ENCODE data around the gene SWSAP1. TPM values are rescaled to one million over a fixed set of nuclear protein-coding genes. Genes with fewer than 3 reads are reported as not detected.

Gene SWSAP1
- total RNA-seq, 6 experiments from 2014 or later, result 1.4 to 2.7 (median 2.3) TPM

- DNase-seq, result no peak
- Histone ChIP-seq H3K27me3 (no peaks in the 10 kb centered on the region), H3K9me3 (no peaks in the 10 kb centered on the region), H3K4me3 (no peak overlapping the region), H3K4me1 (peaks cover 0 to 13% (median 0%) of the 10 kb centered on the region in 4 donors), H3K36me3 (no peaks in the 10 kb centered on the region), H3K27ac (no peak overlapping the region)
- TF ChIP-seq, protein P1, sequence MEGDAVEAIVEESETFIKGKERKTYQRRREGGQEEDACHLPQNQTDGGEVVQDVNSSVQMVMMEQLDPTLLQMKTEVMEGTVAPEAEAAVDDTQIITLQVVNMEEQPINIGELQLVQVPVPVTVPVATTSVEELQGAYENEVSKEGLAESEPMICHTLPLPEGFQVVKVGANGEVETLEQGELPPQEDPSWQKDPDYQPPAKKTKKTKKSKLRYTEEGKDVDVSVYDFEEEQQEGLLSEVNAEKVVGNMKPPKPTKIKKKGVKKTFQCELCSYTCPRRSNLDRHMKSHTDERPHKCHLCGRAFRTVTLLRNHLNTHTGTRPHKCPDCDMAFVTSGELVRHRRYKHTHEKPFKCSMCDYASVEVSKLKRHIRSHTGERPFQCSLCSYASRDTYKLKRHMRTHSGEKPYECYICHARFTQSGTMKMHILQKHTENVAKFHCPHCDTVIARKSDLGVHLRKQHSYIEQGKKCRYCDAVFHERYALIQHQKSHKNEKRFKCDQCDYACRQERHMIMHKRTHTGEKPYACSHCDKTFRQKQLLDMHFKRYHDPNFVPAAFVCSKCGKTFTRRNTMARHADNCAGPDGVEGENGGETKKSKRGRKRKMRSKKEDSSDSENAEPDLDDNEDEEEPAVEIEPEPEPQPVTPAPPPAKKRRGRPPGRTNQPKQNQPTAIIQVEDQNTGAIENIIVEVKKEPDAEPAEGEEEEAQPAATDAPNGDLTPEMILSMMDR (IDR thresholded peaks at IDR 0.05), result no peak
- no peak for TF ChIP-seq POLR2A (IDR thresholded peaks at IDR 0.05)
- 85% methylated on average over 11 of the region's 17 CpGs for WGBS (ENCODE audit: insufficient coverage, low coverage, low lambda C conversion rate, missing lambda C conversion rate)
- no peak for ATAC-seq
- intact Hi-C loops (cut with DNase I), result no loop called here
Observed at GRCh38 chr19:11416346-11417052, 42.0 kb downstream of the SWSAP1 start.

- H3K9me3 ChIP-seq, result no peaks in the 10 kb centered on the region
Observed at GRCh38 chr19:11418094-11418548, 43.7 kb downstream of the SWSAP1 start.

DNA sequence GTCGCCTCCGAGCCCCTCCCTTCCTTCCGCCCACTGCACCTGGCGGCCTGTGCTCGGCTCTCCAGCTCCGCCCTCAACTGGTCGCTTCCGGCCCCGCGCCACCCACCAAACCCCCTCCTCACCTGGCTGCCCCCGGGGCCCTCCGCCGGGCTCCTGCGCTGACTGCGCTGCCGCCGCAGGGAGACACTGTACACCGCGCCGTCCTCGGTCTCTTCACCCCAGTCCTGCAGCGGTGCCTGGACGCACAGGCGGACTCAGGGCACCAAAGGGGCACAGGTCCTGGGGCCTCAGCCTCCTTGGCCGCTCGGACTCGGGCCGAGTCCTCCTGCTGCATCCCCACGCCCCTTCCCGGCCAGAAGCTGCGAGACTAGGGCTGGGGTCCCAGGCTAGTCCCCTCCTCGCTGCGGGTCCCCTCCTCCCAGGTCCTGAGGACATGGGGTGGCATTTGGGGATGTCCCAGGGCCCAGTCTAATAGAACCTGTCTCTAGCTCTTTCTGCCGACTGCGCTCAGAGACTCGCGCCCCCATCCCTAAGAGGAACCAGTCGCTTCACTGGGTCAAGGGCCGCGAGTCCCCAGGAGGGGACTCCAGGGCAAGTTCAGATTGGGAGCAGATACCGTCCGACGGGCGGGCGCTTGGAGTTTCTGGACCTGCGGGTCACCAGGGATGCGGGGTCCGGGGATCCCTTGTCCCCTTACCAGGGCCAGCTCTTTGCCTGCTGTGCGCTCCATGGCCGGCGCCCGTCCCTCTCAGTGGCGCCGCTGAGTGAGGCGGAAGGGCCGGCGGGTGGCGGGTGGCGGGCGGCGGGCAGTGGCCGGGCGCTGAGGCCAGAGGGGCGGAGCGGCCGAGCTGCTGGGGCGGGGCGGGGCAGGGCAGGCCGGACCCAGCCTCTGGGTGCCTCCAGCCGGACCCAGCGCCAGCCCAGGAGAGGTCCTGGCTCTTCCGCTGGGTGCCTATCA lies 44.4 kb downstream of the SWSAP1 start, which contains the start of gene RGL3:
Gene RGL3, minus strand, starts transcription at position 766 of the 958 bp plus-strand sequence. Its CDS starts 36 bp downstream, at position 730.
- H3K4me3 ChIP-seq, result peak within 1 kb of the TSS; percentile 47 to 77 (median 71)
- WGBS (ENCODE audit: insufficient coverage, low coverage, low lambda C conversion rate, missing lambda C conversion rate), result 0% methylated on average over 21 of the region's 72 CpGs
- ATAC-seq, result peak; percentile 72 to 82 (median 80)

More at GRCh38 chr19:11418094-11418548, 43.7 kb downstream of the SWSAP1 start:
- no peak for DNase-seq
- no peaks in the 10 kb centered on the region for H3K27me3 ChIP-seq
- peaks cover 0 to 18% (median 0%) of the 10 kb centered on the region in 4 donors for H3K4me1 ChIP-seq
- H3K36me3 ChIP-seq, result no peaks in the 10 kb centered on the region
- no peak overlapping the region for H3K27ac ChIP-seq
- H3K4me3 ChIP-seq, result peak overlapping the region; percentile 47 to 77 (median 71)
- intact Hi-C loops (cut with DNase I), result no loop called here
- 11% methylated on average over 16 of the region's 16 CpGs for WGBS (ENCODE audit: insufficient coverage, low coverage, low lambda C conversion rate, missing lambda C conversion rate)
- TF ChIP-seq, protein P1 (IDR thresholded peaks at IDR 0.05), result no peak
- TF ChIP-seq POLR2A (IDR thresholded peaks at IDR 0.05), result no peak
- ATAC-seq, result no peak

More for the DNA sequence above, 44.4 kb downstream of the SWSAP1 start, which contains the start of gene RGL3:
- Histone ChIP-seq H3K27me3 (no peaks in the 10 kb centered on the region), H3K4me1 (peaks cover 0 to 18% (median 0%) of the 10 kb centered on the region in 4 donors), H3K9me3 (no peaks in the 10 kb centered on the region), H3K27ac (peak within 1 kb of the TSS; percentile 40 to 48 (median 47)), H3K36me3 (no peaks in the 10 kb centered on the region)
- intact Hi-C loops (cut with DNase I), result no loop called here
- peak; percentile 77 to 81 (median 79) for DNase-seq
- no peak for TF ChIP-seq POLR2A (IDR thresholded peaks at IDR 0.05)
- TF ChIP-seq, protein P1 (IDR thresholded peaks at IDR 0.05), result no peak
